HepG2 (cell line): Measurements from ENCODE around the gene CFAP100. TPM values are rescaled to one million over a fixed set of nuclear protein-coding genes. Genes with fewer than 3 reads are reported as not detected.
A peak's percentile ranks its signal among the peaks of the same experiment; 100 is the strongest.

Experiments used
- DZIP1 ChIP-seq: sonication (generic); formaldehyde crosslinking; IDR thresholded peaks from 2 replicates; pipeline ENCODE4 v1.5.0; 2020; ENCODE audit warnings: mild to moderate bottlenecking, missing genetic modification reagents
- FIP1L1 ChIP-seq: fragments of 200-400 bp; formaldehyde crosslinking; IDR thresholded peaks from 2 replicates; pipeline ENCODE4 v1.6.1; 2018; ENCODE audit warnings: low read depth, mild to moderate bottlenecking, low read length, moderate library complexity, borderline replicate concordance; ENCODE audit not compliant: insufficient read depth
- GABPA ChIP-seq, 2 experiments: IDR thresholded peaks; 2 replicates each; pipeline ENCODE4 v1.6.1; 2011 to 2016; ENCODE audit warnings: low read depth in 2 of 2, low read length in 1 of 2, missing biosample characterization in 1 of 2, missing genetic modification characterization in 1 of 2
- GABPB1 ChIP-seq: IDR thresholded peaks from 2 replicates; pipeline ENCODE4 v1.6.1; 2016; ENCODE audit warnings: mild to moderate bottlenecking, missing genetic modification reagents, moderate library complexity, missing compliant biosample characterization
- HNRNPL ChIP-seq: fragments of 200-400 bp; formaldehyde crosslinking; IDR thresholded peaks from 2 replicates; pipeline ENCODE4 v1.6.1; 2017; ENCODE audit warnings: mild to moderate bottlenecking, low read depth, low read length
- HOXA5 ChIP-seq: sonication (generic); formaldehyde crosslinking; IDR thresholded peaks from 2 replicates; pipeline ENCODE4 v1.4.0; 2020; ENCODE audit warnings: missing genetic modification reagents
- MATR3 ChIP-seq: sonication (generic); formaldehyde crosslinking; IDR thresholded peaks from 2 replicates; pipeline ENCODE4 v1.4.0; 2020; ENCODE audit warnings: missing genetic modification reagents
- MIXL1 ChIP-seq: IDR thresholded peaks from 2 replicates; pipeline ENCODE4 v1.6.1; 2016
- REL ChIP-seq: sonication (generic); formaldehyde crosslinking; conservative IDR thresholded peaks from 2 replicates; pipeline ENCODE4 v1.8.0; 2022; ENCODE audit warnings: mild to moderate bottlenecking, missing genetic modification reagents, moderate library complexity
- SOX5 ChIP-seq: IDR thresholded peaks from 2 replicates; pipeline ENCODE4 v1.6.1; 2016; ENCODE audit warnings: borderline replicate concordance
- THYN1 ChIP-seq: sonication (generic); formaldehyde crosslinking; IDR thresholded peaks from 2 replicates; pipeline ENCODE4 v1.8.1; 2023; ENCODE audit warnings: low read depth, mild to moderate bottlenecking, moderate library complexity, missing genetic modification reagents, borderline replicate concordance
- ZBTB14 ChIP-seq: sonication (generic); formaldehyde crosslinking; IDR thresholded peaks from 2 replicates; pipeline ENCODE4 v1.4.0; 2020; ENCODE audit warnings: missing genetic modification reagents
- ZFP36L2 ChIP-seq: sonication (generic); formaldehyde crosslinking; IDR thresholded peaks from 2 replicates; pipeline ENCODE4 v1.4.0; 2020; ENCODE audit warnings: missing genetic modification reagents
- ZKSCAN1 ChIP-seq: fragments of 150-350 bp; IDR thresholded peaks from 2 replicates; pipeline ENCODE4 v1.6.1; 2014; ENCODE audit warnings: low read length
- ZNF501 ChIP-seq: sonication (generic); formaldehyde crosslinking; IDR thresholded peaks from 2 replicates; pipeline ENCODE4 v1.5.1; 2020; ENCODE audit warnings: mild to moderate bottlenecking, moderate library complexity, missing genetic modification reagents
- ZNF552 ChIP-seq: sonication (generic); formaldehyde crosslinking; IDR thresholded peaks from 2 replicates; pipeline ENCODE4 v1.9.0; 2022; ENCODE audit warnings: missing genetic modification reagents, mild to moderate bottlenecking, borderline replicate concordance
- ZNF563 ChIP-seq: sonication (generic); formaldehyde crosslinking; IDR thresholded peaks from 2 replicates; pipeline ENCODE4 v1.8.0; 2022; ENCODE audit warnings: mild to moderate bottlenecking, moderate library complexity, missing genetic modification reagents
- ZNF572 ChIP-seq: sonication (generic); formaldehyde crosslinking; IDR thresholded peaks from 2 replicates; pipeline ENCODE4 v1.5.1; 2020; ENCODE audit warnings: mild to moderate bottlenecking, missing genetic modification reagents
- ZNF609 ChIP-seq: sonication (generic); formaldehyde crosslinking; IDR thresholded peaks from 2 replicates; pipeline ENCODE4 v1.4.0; 2020; ENCODE audit warnings: mild to moderate bottlenecking, missing genetic modification reagents, borderline replicate concordance
- ZNF619 ChIP-seq: sonication (generic); formaldehyde crosslinking; IDR thresholded peaks from 2 replicates; pipeline ENCODE4 v1.4.0; 2020; ENCODE audit warnings: mild to moderate bottlenecking, missing genetic modification reagents
- ZNF839 ChIP-seq: sonication (generic); formaldehyde crosslinking; IDR thresholded peaks from 2 replicates; pipeline ENCODE4 v1.4.0; 2020; ENCODE audit warnings: missing genetic modification reagents, mild to moderate bottlenecking, borderline replicate concordance
- polyA plus RNA-seq, 8 experiments: library from polyadenylated mRNA; depleted of rRNA in 3 of 8; stranded (reverse) in 7 of 8; unstranded in 1 of 8; fragments of >200 nt; fragmentation: Illumina TruSeq in 4 of 8; extraction: Trizol in 4 of 8; gene quantifications; 2 replicates each; pipeline versions ENCODE4 v1.2.1 to v1.2.3, GENCODE V29; 2011 to 2016; ENCODE audit warnings: low read depth in 4 of 8, missing spikeins in 1 of 8, mixed read lengths in 1 of 8; ENCODE audit not compliant: insufficient read depth in 1 of 8
- total RNA-seq, 5 experiments: library from RNA; depleted of rRNA; stranded (reverse); fragments of >200 nt; fragmentation: Illumina TruSeq; extraction: Trizol; gene quantifications; 2 replicates each; pipeline ENCODE4 v1.2.3, GENCODE V29; 2016; ENCODE audit warnings: low read depth in 1 of 5

The CFAP100 gene
- total and polyA plus RNA-seq, 2 of the 13 experiments (the other 11 are each of a cell fraction or from before 2014, with no cell fraction given), result 0.32 TPM; not detected in 1

- TF ChIP-seq SOX5 (CRISPR knock-in tag), result peak; percentile 67
- no peak for TF ChIP-seq ZNF552 (CRISPR knock-in tag)
- TF ChIP-seq REL (CRISPR knock-in tag), result no peak
- no peak for TF ChIP-seq ZNF609 (CRISPR knock-in tag)
- TF ChIP-seq ZNF501 (CRISPR knock-in tag), result peak; percentile 55; the same call in 1 of the 2 replicates
- no peak for TF ChIP-seq ZNF572 (CRISPR knock-in tag)
- no peak for TF ChIP-seq FIP1L1
- TF ChIP-seq ZFP36L2, result no peak
- TF ChIP-seq HOXA5 (CRISPR knock-in tag), result 0 out of 2 replicates have a peak, but pooled peaks have one; percentile 47
- no peak for TF ChIP-seq THYN1
- TF ChIP-seq MATR3 (CRISPR knock-in tag), result no peak
- TF ChIP-seq GABPA (IDR thresholded peaks at IDR 0.05; ENCODE audit: low read depth, low read length), result no peak
- peak; percentile 47; the same call in 1 of the 2 replicates for TF ChIP-seq GABPA (CRISPR knock-in tag; IDR thresholded peaks at IDR 0.05; ENCODE audit: low read depth)
- no peak for TF ChIP-seq ZNF563 (CRISPR knock-in tag)
- TF ChIP-seq MIXL1 (CRISPR knock-in tag), result no peak
- no peak for TF ChIP-seq DZIP1 (CRISPR knock-in tag)
- TF ChIP-seq ZKSCAN1, result no peak
- no peak for TF ChIP-seq HNRNPL
- TF ChIP-seq ZBTB14 (CRISPR knock-in tag), result no peak
- peak; percentile 48; the same call in 1 of the 2 replicates for TF ChIP-seq GABPB1 (CRISPR knock-in tag)
- no peak for TF ChIP-seq ZNF619
- TF ChIP-seq ZNF839 (CRISPR knock-in tag), result no peak
Measured at GRCh38 chr3:126472277-126473006, 77.7 kb downstream of the CFAP100 start (continued).
